Measurements from ENCODE around the gene GNL1.
A peak's percentile ranks its signal among the peaks of the same experiment; 100 is the strongest.

Gene GNL1

DNA sequence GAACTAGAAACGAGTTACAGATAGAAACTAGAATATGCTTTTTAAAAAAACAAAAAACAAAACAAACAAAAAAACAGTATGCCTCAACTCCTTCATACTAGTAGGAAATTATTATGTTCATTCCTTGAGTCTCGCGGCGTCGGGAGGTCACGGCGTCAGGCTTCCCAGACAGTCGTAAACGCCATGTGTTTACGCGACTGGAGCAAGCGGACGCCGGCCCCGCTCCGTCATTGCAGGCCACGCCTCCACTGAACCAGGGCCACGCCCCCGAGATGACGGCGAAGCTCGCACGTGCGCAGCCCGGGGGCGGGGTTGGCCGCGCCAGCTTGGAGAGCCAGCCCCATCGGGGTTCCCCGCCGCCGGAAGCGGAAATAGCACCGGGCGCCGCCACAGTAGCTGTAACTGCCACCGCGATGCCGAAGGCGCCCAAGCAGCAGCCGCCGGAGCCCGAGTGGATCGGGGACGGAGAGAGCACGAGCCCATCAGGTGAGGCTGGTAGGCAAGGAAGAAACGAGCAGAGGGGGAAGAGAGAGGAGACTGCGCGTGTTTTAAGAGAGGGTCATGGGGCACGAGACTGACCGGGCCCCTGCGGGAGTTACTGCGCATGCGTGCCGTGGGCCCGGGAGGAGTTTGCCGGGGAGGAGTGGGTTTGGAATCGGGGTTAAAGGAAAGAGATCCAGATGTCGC, 14.9 kb upstream of the GNL1 start, which contains the start of gene ABCF1:
Gene ABCF1 (plus strand): TSS at position 368 of the 687 bp plus-strand sequence. CDS start 46 bp downstream, at position 414.
- Histone ChIP-seq H3K27me3 (ENCODE audit: insufficient read depth, low read length, poor library complexity) (no peaks in the 10 kb centered on the region), H4K20me1 (ENCODE audit: insufficient read depth, low read length) (peaks cover 44% of the 10 kb centered on the region), H3K4me3 (ENCODE audit: low read depth in 1 of 2, low read length in 2 of 2) (peak within 1 kb of the TSS; percentile 73 to 84), H3K27ac (ENCODE audit: low read length) (peak within 1 kb of the TSS; percentile 98), H3K79me2 (ENCODE audit: insufficient read depth, low read length) (peaks cover 54% of the 10 kb centered on the region), H3K9me3 (ENCODE audit: insufficient read depth, low read length, severe bottlenecking) (no peaks in the 10 kb centered on the region), H2AFZ (ENCODE audit: low read depth, low read length) (peak within 1 kb of the TSS; percentile 93), H3K4me2 (ENCODE audit: insufficient read depth, low read length) (peak within 1 kb of the TSS; percentile 95), H3K4me1 (ENCODE audit: insufficient read depth, low read length) (peaks cover 50% of the 10 kb centered on the region), H3K9ac (ENCODE audit: low read depth, low read length) (peak within 1 kb of the TSS; percentile 81), H3K36me3 (ENCODE audit: insufficient read depth, low read length) (peaks cover 26% of the 10 kb centered on the region)
- DNase-seq (peak; percentile 99), ATAC-seq (ENCODE audit: insufficient read depth, low read depth) (peak; percentile 93)
- TF ChIP-seq EZH2 (IDR thresholded peaks at IDR 0.05; ENCODE audit: borderline replicate concordance, low read depth, low read length, severe bottlenecking) = no peak
- TF ChIP-seq, protein P1, sequence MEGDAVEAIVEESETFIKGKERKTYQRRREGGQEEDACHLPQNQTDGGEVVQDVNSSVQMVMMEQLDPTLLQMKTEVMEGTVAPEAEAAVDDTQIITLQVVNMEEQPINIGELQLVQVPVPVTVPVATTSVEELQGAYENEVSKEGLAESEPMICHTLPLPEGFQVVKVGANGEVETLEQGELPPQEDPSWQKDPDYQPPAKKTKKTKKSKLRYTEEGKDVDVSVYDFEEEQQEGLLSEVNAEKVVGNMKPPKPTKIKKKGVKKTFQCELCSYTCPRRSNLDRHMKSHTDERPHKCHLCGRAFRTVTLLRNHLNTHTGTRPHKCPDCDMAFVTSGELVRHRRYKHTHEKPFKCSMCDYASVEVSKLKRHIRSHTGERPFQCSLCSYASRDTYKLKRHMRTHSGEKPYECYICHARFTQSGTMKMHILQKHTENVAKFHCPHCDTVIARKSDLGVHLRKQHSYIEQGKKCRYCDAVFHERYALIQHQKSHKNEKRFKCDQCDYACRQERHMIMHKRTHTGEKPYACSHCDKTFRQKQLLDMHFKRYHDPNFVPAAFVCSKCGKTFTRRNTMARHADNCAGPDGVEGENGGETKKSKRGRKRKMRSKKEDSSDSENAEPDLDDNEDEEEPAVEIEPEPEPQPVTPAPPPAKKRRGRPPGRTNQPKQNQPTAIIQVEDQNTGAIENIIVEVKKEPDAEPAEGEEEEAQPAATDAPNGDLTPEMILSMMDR (IDR thresholded peaks at IDR 0.05; ENCODE audit: borderline replicate concordance, extremely low read depth, low read length, poor library complexity, severe bottlenecking) = no peak

DNA sequence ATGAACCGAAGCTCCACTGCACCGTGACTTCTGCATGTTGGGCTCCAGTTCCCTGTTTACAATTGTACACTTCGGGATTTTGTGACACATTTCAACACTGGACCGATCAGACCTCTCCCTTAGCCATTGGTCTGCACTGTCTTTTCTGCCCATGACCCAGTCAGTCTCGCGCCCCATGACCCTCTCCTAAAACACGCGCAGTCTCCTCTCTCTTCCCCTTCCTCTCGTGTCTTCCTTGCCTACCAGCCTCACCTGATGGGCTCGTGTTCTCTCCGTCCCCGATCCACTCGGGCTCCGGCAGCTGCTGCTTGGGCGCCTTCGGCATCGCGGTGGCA, 14.4 kb upstream of the GNL1 start:
- H2AFZ ChIP-seq (ENCODE audit: low read depth, low read length) = peak overlapping the region; percentile 93
- peak overlapping the region; percentile 95 for H3K4me2 ChIP-seq (ENCODE audit: insufficient read depth, low read length)
- peaks cover 25% of the 10 kb centered on the region for H3K36me3 ChIP-seq (ENCODE audit: insufficient read depth, low read length)
- ATAC-seq (ENCODE audit: insufficient read depth, low read depth) (peak; percentile 16), DNase-seq (no peak)
- peaks cover 40% of the 10 kb centered on the region for H4K20me1 ChIP-seq (ENCODE audit: insufficient read depth, low read length)
- peaks cover 50% of the 10 kb centered on the region for H3K4me1 ChIP-seq (ENCODE audit: insufficient read depth, low read length)
- H3K4me3 ChIP-seq (ENCODE audit: low read depth in 1 of 2, low read length in 2 of 2) = peak overlapping the region; percentile 45 to 84; a peak in 3 of 4 replicates
- H3K27ac ChIP-seq (ENCODE audit: low read length) = peak overlapping the region; percentile 63
- H3K9me3 ChIP-seq (ENCODE audit: insufficient read depth, low read length, severe bottlenecking) = no peaks in the 10 kb centered on the region
- peaks cover 48% of the 10 kb centered on the region for H3K79me2 ChIP-seq (ENCODE audit: insufficient read depth, low read length)
- H3K27me3 ChIP-seq (ENCODE audit: insufficient read depth, low read length, poor library complexity) = no peaks in the 10 kb centered on the region
- peak overlapping the region; percentile 81 for H3K9ac ChIP-seq (ENCODE audit: low read depth, low read length)
- TF ChIP-seq, protein P1 (IDR thresholded peaks at IDR 0.05; ENCODE audit: borderline replicate concordance, extremely low read depth, low read length, poor library complexity, severe bottlenecking) = no peak
- no peak for TF ChIP-seq EZH2 (IDR thresholded peaks at IDR 0.05; ENCODE audit: borderline replicate concordance, low read depth, low read length, severe bottlenecking)

DNA sequence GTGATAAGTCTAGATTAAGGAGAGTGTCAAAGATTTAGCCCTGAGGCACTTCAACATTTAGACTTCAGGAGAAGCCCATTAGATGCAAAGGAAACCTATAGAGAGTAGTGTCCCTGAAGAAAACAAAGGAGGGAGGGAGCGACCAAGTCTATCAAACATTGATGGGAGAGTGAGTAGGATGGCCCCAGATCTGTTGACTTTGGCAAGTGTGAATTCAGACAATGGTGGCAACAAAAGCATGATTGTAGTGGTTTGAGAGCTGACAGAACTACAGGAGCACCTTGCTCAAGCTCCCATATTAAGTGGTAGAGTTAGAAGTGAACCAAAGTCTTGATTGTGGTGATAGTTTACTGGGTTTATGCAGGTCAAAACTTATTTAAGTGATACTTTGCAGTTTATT, 14.0 kb upstream of the GNL1 start:
- Histone ChIP-seq H3K27ac (ENCODE audit: low read length) (no peak overlapping the region), H3K27me3 (ENCODE audit: insufficient read depth, low read length, poor library complexity) (no peaks in the 10 kb centered on the region), H2AFZ (ENCODE audit: low read depth, low read length) (peak overlapping the region; percentile 93), H3K4me1 (ENCODE audit: insufficient read depth, low read length) (peaks cover 47% of the 10 kb centered on the region), H3K9ac (ENCODE audit: low read depth, low read length) (peak overlapping the region; percentile 81; the same call in 1 of the 2 replicates), H3K4me3 (ENCODE audit: low read depth in 1 of 2, low read length in 2 of 2) (peak overlapping the region in 1 of 2 experiments; percentile 84; a peak in 3 of 4 replicates), H4K20me1 (ENCODE audit: insufficient read depth, low read length) (peaks cover 36% of the 10 kb centered on the region), H3K9me3 (ENCODE audit: insufficient read depth, low read length, severe bottlenecking) (no peaks in the 10 kb centered on the region), H3K36me3 (ENCODE audit: insufficient read depth, low read length) (peaks cover 20% of the 10 kb centered on the region), H3K79me2 (ENCODE audit: insufficient read depth, low read length) (peaks cover 44% of the 10 kb centered on the region), H3K4me2 (ENCODE audit: insufficient read depth, low read length) (peak overlapping the region; percentile 95)
- DNase-seq (no peak), ATAC-seq (ENCODE audit: insufficient read depth, low read depth) (no peak)
- TF ChIP-seq, protein P1 (IDR thresholded peaks at IDR 0.05; ENCODE audit: borderline replicate concordance, extremely low read depth, low read length, poor library complexity, severe bottlenecking) = no peak

All from DND-41 (cell line).